Thoracic aorta (tissue), 2 donors: ENCODE data around the gene SWAP70. TPM values are rescaled to one million over a fixed set of nuclear protein-coding genes. Genes with fewer than 3 reads are reported as not detected.

Experiments
- ATAC-seq: fragments of 150-250 bp; one replicate; pipeline ENCODE4 v1.8.0; 2017; ENCODE audit warnings: low read depth; ENCODE audit not compliant: insufficient number of reproducible peaks, low FRiP score
- DNase-seq: peaks from one replicate; pipeline ENCODE4 v3.0.0-alpha.2; 2020; ENCODE audit warnings: low spot score
- H3K27ac ChIP-seq, 2 donors: fragments of 200-600 bp; sonication (generic); 1 replicate in 1 of 2; 2 replicates in 1 of 2; pipeline ENCODE4 v1.5.1; 2016; ENCODE audit warnings: mild to moderate bottlenecking in 2 of 2, moderate library complexity in 2 of 2
- H3K27me3 ChIP-seq: fragments of 200-600 bp; sonication (generic); replicated peaks from 2 replicates; pipeline ENCODE4 v1.6.0; 2016; ENCODE audit warnings: mild to moderate bottlenecking; ENCODE audit not compliant: insufficient read depth
- H3K36me3 ChIP-seq: fragments of 200-600 bp; sonication (generic); one replicate; pipeline ENCODE4 v1.5.1; 2016
- H3K4me1 ChIP-seq, 2 donors: fragments of 200-600 bp; sonication (generic); 1 replicate in 1 of 2; 2 replicates in 1 of 2; pipeline versions ENCODE4 v1.5.1 to v1.6.0; 2016; ENCODE audit warnings: low read depth in 2 of 2, mild to moderate bottlenecking in 1 of 2; ENCODE audit not compliant: control insufficient read depth in 1 of 2
- H3K4me3 ChIP-seq: fragments of 200-600 bp; sonication (generic); 2 replicates; pipeline ENCODE4 v1.5.1; 2016; ENCODE audit warnings: mild to moderate bottlenecking
- H3K9me3 ChIP-seq: fragments of 200-600 bp; sonication (generic); 2 replicates; pipeline ENCODE4 v1.5.1; 2016
- total RNA-seq, 2 donors: library from RNA; depleted of rRNA; stranded (reverse); fragments of >200 nt; gene quantifications; one replicate each; pipeline versions ENCODE4 v1.1.0 to v1.2.3, GENCODE V29; 2016
- TF ChIP-seq, protein P1 (sequence below): fragments of 200-600 bp; sonication (generic); IDR thresholded peaks from one replicate; pipeline ENCODE4 v1.5.1; 2019; ENCODE audit warnings: antibody characterized with exemption

Gene SWAP70
- total RNA-seq, 2 donors from 2014 or later = 33.4 to 64.6 TPM

GRCh38 chr11:9697766-9698165 lies 33.9 kb downstream of the SWAP70 start:
- no peak for ATAC-seq
- TF ChIP-seq, protein P1, sequence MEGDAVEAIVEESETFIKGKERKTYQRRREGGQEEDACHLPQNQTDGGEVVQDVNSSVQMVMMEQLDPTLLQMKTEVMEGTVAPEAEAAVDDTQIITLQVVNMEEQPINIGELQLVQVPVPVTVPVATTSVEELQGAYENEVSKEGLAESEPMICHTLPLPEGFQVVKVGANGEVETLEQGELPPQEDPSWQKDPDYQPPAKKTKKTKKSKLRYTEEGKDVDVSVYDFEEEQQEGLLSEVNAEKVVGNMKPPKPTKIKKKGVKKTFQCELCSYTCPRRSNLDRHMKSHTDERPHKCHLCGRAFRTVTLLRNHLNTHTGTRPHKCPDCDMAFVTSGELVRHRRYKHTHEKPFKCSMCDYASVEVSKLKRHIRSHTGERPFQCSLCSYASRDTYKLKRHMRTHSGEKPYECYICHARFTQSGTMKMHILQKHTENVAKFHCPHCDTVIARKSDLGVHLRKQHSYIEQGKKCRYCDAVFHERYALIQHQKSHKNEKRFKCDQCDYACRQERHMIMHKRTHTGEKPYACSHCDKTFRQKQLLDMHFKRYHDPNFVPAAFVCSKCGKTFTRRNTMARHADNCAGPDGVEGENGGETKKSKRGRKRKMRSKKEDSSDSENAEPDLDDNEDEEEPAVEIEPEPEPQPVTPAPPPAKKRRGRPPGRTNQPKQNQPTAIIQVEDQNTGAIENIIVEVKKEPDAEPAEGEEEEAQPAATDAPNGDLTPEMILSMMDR = no peak
- H3K4me1 ChIP-seq = peaks cover 24 to 28% of the 10 kb centered on the region in 2 donors

GRCh38 chr11:9700105-9700801 lies 36.4 kb downstream of the SWAP70 start:
- Histone ChIP-seq H3K4me3 (no peak overlapping the region), H3K4me1 (peaks cover 26 to 39% of the 10 kb centered on the region in 2 donors), H3K36me3 (peaks cover 1% of the 10 kb centered on the region), H3K27ac (peak overlapping the region; percentile 7 to 74), H3K27me3 (no peaks in the 10 kb centered on the region), H3K9me3 (no peaks in the 10 kb centered on the region)
- DNase-seq (no peak), ATAC-seq (no peak)
- TF ChIP-seq, protein P1 = no peak

More at GRCh38 chr11:9697766-9698165, 33.9 kb downstream of the SWAP70 start:
- Histone ChIP-seq H3K27ac (no peak overlapping the region), H3K36me3 (peaks cover 8% of the 10 kb centered on the region), H3K9me3 (no peaks in the 10 kb centered on the region), H3K4me3 (no peak overlapping the region), H3K27me3 (no peaks in the 10 kb centered on the region)
- no peak for DNase-seq

- TF ChIP-seq, protein P1 = no peak
- DNase-seq = no peak
- H3K9me3 ChIP-seq = no peaks in the 10 kb centered on the region
- no peaks in the 10 kb centered on the region for H3K36me3 ChIP-seq
- no peak for ATAC-seq
- H3K4me3 ChIP-seq = no peak overlapping the region
- peaks cover 26 to 39% of the 10 kb centered on the region in 2 donors for H3K4me1 ChIP-seq
- H3K27ac ChIP-seq = peak overlapping the region; percentile 14 to 74
- no peaks in the 10 kb centered on the region for H3K27me3 ChIP-seq
Observed at GRCh38 chr11:9701799-9702198, 37.9 kb downstream of the SWAP70 start.

GRCh38 chr11:9703280-9703679 lies 39.4 kb downstream of the SWAP70 start:
- ATAC-seq = no peak
- Histone ChIP-seq H3K4me3 (no peak overlapping the region), H3K9me3 (no peaks in the 10 kb centered on the region), H3K4me1 (peaks cover 27 to 42% of the 10 kb centered on the region in 2 donors), H3K36me3 (no peaks in the 10 kb centered on the region), H3K27ac (peak overlapping the region; percentile 12 to 42), H3K27me3 (no peaks in the 10 kb centered on the region)
- TF ChIP-seq, protein P1 = no peak
- no peak for DNase-seq

DNA sequence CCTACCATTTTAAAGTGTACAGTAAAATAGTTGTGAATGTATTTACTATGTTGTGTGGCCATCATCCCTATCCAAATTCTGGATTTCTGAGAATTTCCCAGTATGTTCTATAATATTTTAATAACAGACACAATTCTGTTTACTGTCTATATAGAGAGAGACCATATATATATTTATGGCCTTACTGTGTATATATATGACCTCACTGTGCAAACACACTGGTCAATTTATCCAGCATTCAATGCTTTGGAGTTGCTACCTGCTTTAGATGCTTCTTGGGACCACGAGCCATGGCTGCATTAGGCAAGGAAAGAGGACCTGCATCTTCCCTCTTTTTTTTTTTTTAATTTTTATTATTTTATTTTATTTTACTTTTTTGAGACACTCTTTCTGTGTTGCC lies 40.2 kb downstream of the SWAP70 start:
- no peak for DNase-seq
- Histone ChIP-seq H3K27ac (no peak overlapping the region), H3K27me3 (no peaks in the 10 kb centered on the region), H3K36me3 (no peaks in the 10 kb centered on the region), H3K4me1 (peaks cover 34 to 49% of the 10 kb centered on the region in 2 donors), H3K4me3 (no peak overlapping the region), H3K9me3 (no peaks in the 10 kb centered on the region)
- TF ChIP-seq, protein P1 = no peak
- no peak for ATAC-seq
